Stomach (tissue), 4 donors: Measurements from ENCODE around the gene ADAMTS10.

Experiments
- CTCF ChIP-seq, 7 experiments: fragments of 450-650 bp in 4 of 7; fragments of 200-600 bp in 3 of 7; sonication (generic) in 3 of 7; IDR thresholded peaks; one replicate each; pipeline ENCODE4 v1.5.1; 2016 to 2019; ENCODE audit warnings: antibody characterized with exemption in 7 of 7, control low read depth in 2 of 7, mild to moderate bottlenecking in 1 of 7
- EP300 ChIP-seq: sonication (generic); formaldehyde crosslinking; IDR thresholded peaks from one replicate; pipeline ENCODE4 v1.6.1; 2017; ENCODE audit warnings: antibody characterized with exemption
- POLR2A ChIP-seq, 4 donors: fragments of 450-650 bp; IDR thresholded peaks; one replicate each; pipeline ENCODE4 v1.6.1; 2016; ENCODE audit warnings: antibody characterized with exemption in 4 of 4, control low read depth in 2 of 4, mild to moderate bottlenecking in 1 of 4, moderate library complexity in 1 of 4
- POLR2AphosphoS5 ChIP-seq, 3 donors: sonication (generic); formaldehyde crosslinking; IDR thresholded peaks; one replicate each; pipeline ENCODE4 v1.6.1; 2016; ENCODE audit warnings: antibody characterized with exemption in 3 of 3

- TF ChIP-seq CTCF (IDR thresholded peaks at IDR 0.05) (no peak), POLR2AphosphoS5 (IDR thresholded peaks at IDR 0.05) (no peak), POLR2A (IDR thresholded peaks at IDR 0.05) (no peak), EP300 (no peak)
These were observed 30.0 kb upstream of the ADAMTS10 start for GRCh38 chr19:8640402-8641004.
